Testis (tissue), 3 donors: ENCODE measurements around the gene NLGN1. TPM values are rescaled to one million over a fixed set of nuclear protein-coding genes. Genes with fewer than 3 reads are reported as not detected.

ENCODE experiments used
- DNase-seq: peaks from one replicate; pipeline ENCODE4 v3.0.0-alpha.2; 2019
- H3K27ac ChIP-seq, 2 donors: fragments of 200-600 bp; sonication (generic); one replicate each; pipeline ENCODE4 v1.5.1; 2019
- H3K27me3 ChIP-seq: fragments of 200-600 bp; sonication (generic); one replicate; pipeline ENCODE4 v1.5.1; 2019
- H3K36me3 ChIP-seq: fragments of 200-600 bp; sonication (generic); one replicate; pipeline ENCODE4 v1.5.1; 2017; ENCODE audit warnings: low read depth; ENCODE audit errors: missing control alignments
- H3K4me1 ChIP-seq: fragments of 200-600 bp; sonication (generic); one replicate; pipeline ENCODE4 v1.5.1; 2019
- H3K4me3 ChIP-seq, 2 donors: fragments of 200-600 bp; sonication (generic); one replicate each; pipeline ENCODE4 v1.5.1; 2017 to 2019
- H3K9me3 ChIP-seq: fragments of 200-600 bp; sonication (generic); one replicate; pipeline ENCODE4 v1.5.1; 2017
- POLR2A ChIP-seq: fragments of 450-650 bp; IDR thresholded peaks from one replicate; pipeline ENCODE4 v1.6.1; 2017; ENCODE audit warnings: antibody characterized with exemption, mild to moderate bottlenecking, moderate library complexity
- WGBS, 2 donors: methylation state at CpG; one replicate each; pipeline ENCODE4 v1.1.5; 2018; 5-methylcytosine and 5-hydroxymethylcytosine counted together
- intact Hi-C: fragments of 100-400 bp; cut with DNase I; formaldehyde crosslinking; loops from one replicate; pipeline ENCODE4 v1.15.1; 2023; ENCODE audit warnings: low total_unique reads
- polyA plus RNA-seq: library from polyadenylated mRNA; stranded (reverse); fragments of 350-450 nt; fragmentation: Illumina TruSeq; extraction: RNeasy Lipid Tissue Mini Kit (QIAGEN cat#74804); gene quantifications from one replicate; pipeline ENCODE4 v1.2.3, GENCODE V29; 2014; ENCODE audit warnings: low read depth, low replicate concordance; ENCODE audit not compliant: insufficient read depth
- total RNA-seq, 2 donors: library from RNA; depleted of rRNA; stranded (reverse); fragments of >200 nt; gene quantifications; one replicate each; pipeline ENCODE4 v1.2.3, GENCODE V29; 2016
- TF ChIP-seq, protein P1 (sequence below), 3 experiments: fragments of 450-650 bp in 2 of 3; fragments of 200-600 bp in 1 of 3; sonication (generic) in 1 of 3; IDR thresholded peaks; one replicate each; pipeline ENCODE4 v1.5.1; 2016 to 2019; ENCODE audit warnings: antibody characterized with exemption in 3 of 3, mild to moderate bottlenecking in 2 of 3, moderate library complexity in 1 of 3

The NLGN1 gene
- total and polyA plus RNA-seq, 3 donors from 2014 or later, result 10.6 to 19.2 (median 15.5) TPM

GRCh38 chr3:173933113-173933512, 535.6 kb downstream of the NLGN1 start:
- Histone ChIP-seq H3K27me3 (no peaks in the 10 kb centered on the region), H3K4me1 (no peaks in the 10 kb centered on the region), H3K9me3 (no peaks in the 10 kb centered on the region), H3K27ac (no peak overlapping the region), H3K36me3 (no peaks in the 10 kb centered on the region), H3K4me3 (no peak overlapping the region)
- WGBS, 2 donors, result 83 to 88% methylated on average over 1 of the region's 1 CpG
- TF ChIP-seq POLR2A, result no peak
- TF ChIP-seq, protein P1, sequence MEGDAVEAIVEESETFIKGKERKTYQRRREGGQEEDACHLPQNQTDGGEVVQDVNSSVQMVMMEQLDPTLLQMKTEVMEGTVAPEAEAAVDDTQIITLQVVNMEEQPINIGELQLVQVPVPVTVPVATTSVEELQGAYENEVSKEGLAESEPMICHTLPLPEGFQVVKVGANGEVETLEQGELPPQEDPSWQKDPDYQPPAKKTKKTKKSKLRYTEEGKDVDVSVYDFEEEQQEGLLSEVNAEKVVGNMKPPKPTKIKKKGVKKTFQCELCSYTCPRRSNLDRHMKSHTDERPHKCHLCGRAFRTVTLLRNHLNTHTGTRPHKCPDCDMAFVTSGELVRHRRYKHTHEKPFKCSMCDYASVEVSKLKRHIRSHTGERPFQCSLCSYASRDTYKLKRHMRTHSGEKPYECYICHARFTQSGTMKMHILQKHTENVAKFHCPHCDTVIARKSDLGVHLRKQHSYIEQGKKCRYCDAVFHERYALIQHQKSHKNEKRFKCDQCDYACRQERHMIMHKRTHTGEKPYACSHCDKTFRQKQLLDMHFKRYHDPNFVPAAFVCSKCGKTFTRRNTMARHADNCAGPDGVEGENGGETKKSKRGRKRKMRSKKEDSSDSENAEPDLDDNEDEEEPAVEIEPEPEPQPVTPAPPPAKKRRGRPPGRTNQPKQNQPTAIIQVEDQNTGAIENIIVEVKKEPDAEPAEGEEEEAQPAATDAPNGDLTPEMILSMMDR (IDR thresholded peaks at IDR 0.05), result no peak
- no peak for DNase-seq
- intact Hi-C loops, result no loop called here

GRCh38 chr3:173936316-173936715, 538.8 kb downstream of the NLGN1 start:
- Histone ChIP-seq H3K36me3 (no peaks in the 10 kb centered on the region), H3K4me3 (no peak overlapping the region), H3K9me3 (no peaks in the 10 kb centered on the region), H3K27ac (no peak overlapping the region), H3K27me3 (no peaks in the 10 kb centered on the region), H3K4me1 (no peaks in the 10 kb centered on the region)
- intact Hi-C loops, result no loop called here
- TF ChIP-seq POLR2A, result no peak
- TF ChIP-seq, protein P1 (IDR thresholded peaks at IDR 0.05), result no peak
- DNase-seq, result no peak
- WGBS, 2 donors, result 75 to 89% methylated on average over 2 of the region's 2 CpGs

GRCh38 chr3:173938159-173938558, 540.6 kb downstream of the NLGN1 start:
- no peak for DNase-seq
- WGBS, 2 donors, result 73 to 77% methylated on average over 4 of the region's 4 CpGs

DNA sequence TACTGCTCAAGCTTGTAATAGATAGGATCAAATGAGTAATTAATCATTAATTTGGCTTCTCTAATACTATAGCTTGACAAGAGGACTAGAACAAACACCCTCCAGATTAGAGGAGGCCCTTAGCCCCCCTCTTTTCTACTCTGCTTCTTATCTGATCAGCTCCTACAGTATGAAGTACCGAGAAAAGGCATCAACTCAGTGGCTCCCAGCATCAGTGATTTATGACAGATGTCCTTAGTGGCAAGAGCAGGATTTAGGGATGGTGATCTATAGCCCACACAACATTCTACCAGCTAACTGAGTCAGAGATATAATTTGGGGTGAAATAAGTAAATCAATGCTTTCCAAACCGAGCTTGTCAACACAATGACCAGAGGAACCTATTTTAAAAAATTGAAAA, 541.1 kb downstream of the NLGN1 start:
- intact Hi-C loops, result no loop called here
- no peaks in the 10 kb centered on the region for H3K9me3 ChIP-seq
- H3K4me3 ChIP-seq, result no peak overlapping the region
- H3K27ac ChIP-seq, result no peak overlapping the region
- H3K36me3 ChIP-seq, result no peaks in the 10 kb centered on the region
- no peaks in the 10 kb centered on the region for H3K4me1 ChIP-seq
- 71 to 72% methylated on average over 2 of the region's 2 CpGs for WGBS, 2 donors
- TF ChIP-seq, protein P1 (IDR thresholded peaks at IDR 0.05), result no peak
- no peak for TF ChIP-seq POLR2A
- no peak for DNase-seq
- H3K27me3 ChIP-seq, result no peaks in the 10 kb centered on the region

More at GRCh38 chr3:173938159-173938558, 540.6 kb downstream of the NLGN1 start:
- H3K9me3 ChIP-seq, result no peaks in the 10 kb centered on the region
- TF ChIP-seq, protein P1 (IDR thresholded peaks at IDR 0.05), result no peak
- no peak for TF ChIP-seq POLR2A
- H3K4me3 ChIP-seq, result no peak overlapping the region
- H3K27me3 ChIP-seq, result no peaks in the 10 kb centered on the region
- H3K36me3 ChIP-seq, result no peaks in the 10 kb centered on the region
- H3K4me1 ChIP-seq, result no peaks in the 10 kb centered on the region
- intact Hi-C loops, result no loop called here
- no peak overlapping the region for H3K27ac ChIP-seq

DNA sequence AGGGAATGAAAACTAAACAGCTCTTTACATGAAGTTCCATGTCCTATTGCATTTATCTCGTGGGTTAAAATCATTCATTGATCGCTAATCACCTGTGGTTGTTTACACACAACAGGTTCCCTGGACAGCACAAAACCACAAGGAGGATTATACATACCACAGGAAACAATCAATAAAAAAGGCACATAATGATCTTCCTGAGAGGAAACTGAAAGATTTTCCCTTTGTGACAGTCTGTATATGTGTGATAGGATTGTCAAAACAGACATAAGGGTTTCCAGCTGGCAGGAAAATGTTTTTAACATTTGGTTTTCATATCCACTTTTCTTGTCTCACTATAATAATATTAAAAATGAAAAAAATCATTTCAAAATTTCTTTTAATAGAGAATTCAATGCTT, 541.8 kb downstream of the NLGN1 start:
- no peak overlapping the region for H3K4me3 ChIP-seq
- WGBS, 2 donors, result 76 to 80% methylated on average over 2 of the region's 2 CpGs
- H3K27me3 ChIP-seq, result no peaks in the 10 kb centered on the region
- no peak overlapping the region for H3K27ac ChIP-seq
- intact Hi-C loops, result no loop called here
- no peak for TF ChIP-seq POLR2A
- TF ChIP-seq, protein P1 (IDR thresholded peaks at IDR 0.05), result no peak
- H3K9me3 ChIP-seq, result no peaks in the 10 kb centered on the region
- no peak for DNase-seq
- no peaks in the 10 kb centered on the region for H3K36me3 ChIP-seq
- no peaks in the 10 kb centered on the region for H3K4me1 ChIP-seq
